ENCODE data around the gene APOA1.
"Not testable (repeated sequence)": the region's sequence is repeated elsewhere in the genome, so short reads cannot be mapped to it uniquely, and the experiment has no call there.

The APOA1 gene

DNA sequence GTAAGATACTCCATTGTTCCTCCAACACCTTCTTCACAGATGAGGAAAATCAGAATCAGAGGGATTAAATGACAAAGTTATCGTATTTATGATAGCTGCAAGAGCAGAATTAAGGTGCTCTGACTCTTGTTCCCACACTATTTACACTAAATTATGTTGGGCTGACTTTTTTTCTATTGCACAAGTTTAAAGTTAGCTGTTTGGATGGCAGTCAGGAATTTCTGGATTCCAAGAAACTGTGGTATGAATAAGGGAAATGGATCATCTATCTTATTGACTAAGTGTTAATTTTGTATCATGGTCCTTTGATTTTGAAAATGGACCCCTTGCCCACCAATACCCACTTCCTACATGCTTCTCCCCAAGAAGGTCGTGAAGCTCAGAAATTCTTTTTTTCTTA, 19.9 kb upstream of the APOA1 start:
- DNase-seq = no peak

DNA sequence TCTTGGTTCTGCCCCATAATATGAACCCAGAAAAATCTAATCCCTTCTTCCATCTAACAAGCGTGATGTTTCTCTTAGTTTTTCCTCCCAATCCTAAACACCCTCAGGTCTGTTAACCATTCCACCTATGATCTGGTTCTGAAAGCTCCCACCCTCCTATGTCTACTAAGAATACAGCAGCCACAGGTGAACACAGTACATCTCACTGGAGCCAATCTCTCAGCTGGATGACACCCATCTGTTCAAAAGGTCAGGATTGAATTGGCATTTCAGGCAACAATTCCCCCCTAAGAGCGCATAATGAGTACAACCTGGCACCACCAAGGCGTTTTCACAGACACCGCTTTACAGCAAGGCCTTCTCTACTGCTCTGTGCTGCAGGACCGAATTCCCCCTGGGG, 19.0 kb upstream of the APOA1 start:
- peak; percentile 14 for DNase-seq

DNA sequence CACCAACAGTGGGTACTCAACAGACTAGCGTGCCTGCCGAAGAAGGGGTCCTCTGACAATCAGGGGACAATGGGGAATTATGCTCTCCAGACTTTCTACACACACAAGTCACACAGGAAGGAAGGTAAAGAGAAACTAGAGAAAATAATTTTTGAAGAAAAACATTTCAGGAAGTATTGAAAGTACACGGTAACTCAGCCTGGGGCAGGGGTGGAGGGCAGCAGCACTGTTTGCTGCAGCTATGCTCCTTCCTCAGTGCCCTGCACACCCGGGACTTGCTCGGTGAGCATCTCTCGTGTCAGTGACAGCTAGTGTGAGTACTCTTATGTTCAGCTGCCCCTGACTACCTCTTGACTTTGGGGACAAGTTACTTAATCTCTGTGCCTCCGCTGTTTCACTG, 18.0 kb upstream of the APOA1 start:
- DNase-seq = no peak

DNA sequence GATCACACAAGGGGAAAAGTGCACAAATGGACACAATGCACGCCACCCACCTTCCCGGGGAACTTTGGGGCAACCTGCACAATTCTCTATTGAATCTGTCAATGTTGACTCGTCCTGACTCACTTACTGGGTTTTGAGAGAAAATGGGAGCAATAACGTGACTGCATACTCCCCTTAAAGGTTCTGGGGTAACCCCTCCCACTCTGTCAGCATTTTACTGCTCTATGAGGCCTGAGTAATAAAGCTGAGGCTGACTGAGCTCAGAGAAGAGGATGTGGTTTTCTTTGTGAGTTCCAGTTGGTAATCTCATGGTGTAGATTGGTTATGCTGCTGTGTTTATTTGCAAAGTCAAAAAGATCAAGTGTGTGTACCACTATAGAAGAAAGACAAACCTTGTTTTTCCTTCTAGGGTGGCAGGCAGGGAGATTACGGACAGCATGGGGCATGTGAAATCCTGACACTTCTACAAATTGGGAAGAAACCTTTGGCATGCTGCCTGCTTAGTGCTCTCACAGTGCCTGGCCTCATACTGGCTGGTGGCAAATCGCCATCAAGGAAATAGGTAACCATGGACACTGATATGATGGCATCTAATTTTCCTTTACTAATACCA, 16.1 kb upstream of the APOA1 start:
- peak; percentile 79 for DNase-seq

DNA sequence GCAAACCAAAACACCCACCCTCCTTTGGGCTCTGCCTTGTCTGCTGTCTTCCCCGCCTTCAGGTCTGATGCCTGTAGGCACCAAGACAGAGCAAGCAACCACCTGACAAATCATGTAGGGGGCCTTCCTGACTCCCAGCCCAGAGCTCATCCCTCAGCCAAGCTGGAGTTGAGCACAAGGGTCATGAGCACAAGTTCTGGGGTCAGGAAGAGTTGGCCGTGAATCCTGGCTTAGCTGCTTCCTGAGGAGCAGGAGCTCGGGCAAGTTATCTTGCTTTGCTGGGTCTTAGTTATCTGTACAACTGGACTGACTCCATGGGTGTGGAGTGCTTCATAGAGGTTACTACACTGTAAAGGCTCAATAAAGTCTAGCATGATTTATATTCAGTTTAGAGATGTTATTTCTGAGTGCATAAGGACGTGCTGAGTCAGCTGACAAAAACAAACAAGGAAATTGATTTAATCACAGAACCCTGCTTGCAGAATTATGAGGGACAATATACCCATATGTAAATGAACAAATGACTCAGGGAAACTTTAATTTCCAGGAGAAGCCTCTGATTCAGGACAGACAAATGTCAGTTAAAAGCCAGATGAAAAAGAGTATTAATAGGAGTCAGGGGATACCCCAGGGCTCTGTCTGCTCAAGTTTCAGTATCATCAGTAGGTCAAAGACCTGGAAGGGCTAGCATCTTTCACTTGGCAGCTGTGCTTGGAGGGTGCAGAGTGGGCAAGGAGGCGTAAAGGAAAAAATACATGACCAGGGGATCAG, 15.0 kb upstream of the APOA1 start:
- peak; percentile 61 for DNase-seq

DNA sequence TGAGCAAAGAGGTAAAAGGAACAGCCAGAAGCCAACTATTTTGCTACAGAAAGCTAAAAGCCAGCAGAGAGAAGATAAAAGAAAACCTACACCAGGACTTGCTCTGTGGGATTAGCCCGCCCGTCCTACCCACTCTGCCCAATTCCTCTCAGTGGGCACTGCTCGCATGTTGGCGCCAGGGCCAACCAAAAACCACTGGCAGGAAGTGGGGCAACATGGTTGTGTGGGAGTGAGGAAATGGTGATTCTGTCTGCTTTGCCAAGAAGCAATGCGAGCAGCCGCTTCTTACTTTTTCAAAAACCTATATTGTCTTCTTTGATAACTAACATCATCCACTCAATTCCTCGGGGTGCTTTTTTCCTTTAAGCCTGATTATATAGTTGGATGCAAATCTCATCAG, 14.2 kb upstream of the APOA1 start:
- DNase-seq = no peak

DNA sequence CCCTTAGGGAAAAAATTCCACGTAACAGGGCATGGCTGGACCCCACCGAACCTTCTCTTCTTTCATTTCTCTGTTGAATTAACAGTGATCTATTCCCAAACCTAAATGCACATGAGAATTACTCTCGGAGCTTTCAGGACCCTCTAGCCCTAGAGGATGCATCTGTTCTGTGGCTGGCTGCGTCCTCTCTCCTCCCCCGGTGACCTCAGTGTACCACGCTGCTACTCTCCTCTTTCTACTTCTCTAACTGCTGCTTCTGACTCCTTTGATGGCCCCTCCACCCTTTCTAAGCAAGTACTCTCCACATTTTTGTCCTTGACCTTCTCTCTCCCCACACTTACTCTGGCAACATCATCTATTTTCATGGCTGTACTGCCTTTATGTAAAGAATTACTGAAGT, 12.1 kb upstream of the APOA1 start:
- DNase-seq = no peak

DNA sequence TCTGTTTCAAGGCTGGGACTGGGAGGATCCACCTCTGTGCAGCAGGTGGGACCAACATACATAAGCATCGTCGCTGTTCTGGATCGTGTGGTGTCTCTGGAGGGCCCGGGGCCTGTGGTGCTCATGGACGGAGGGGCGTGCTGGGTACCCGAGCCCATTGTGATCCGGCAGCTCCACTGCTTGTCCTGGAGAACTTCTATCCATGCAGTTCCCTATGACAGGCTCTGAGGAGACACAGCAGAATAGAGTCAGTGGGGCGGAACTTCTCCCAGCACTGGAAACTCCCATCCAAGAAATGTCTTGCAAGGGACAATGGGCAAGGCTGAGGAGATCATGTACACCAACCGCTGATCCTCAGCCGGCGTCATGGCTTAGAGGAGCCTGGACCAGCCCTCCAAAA, 11.6 kb upstream of the APOA1 start:
- DNase-seq = no peak

DNA sequence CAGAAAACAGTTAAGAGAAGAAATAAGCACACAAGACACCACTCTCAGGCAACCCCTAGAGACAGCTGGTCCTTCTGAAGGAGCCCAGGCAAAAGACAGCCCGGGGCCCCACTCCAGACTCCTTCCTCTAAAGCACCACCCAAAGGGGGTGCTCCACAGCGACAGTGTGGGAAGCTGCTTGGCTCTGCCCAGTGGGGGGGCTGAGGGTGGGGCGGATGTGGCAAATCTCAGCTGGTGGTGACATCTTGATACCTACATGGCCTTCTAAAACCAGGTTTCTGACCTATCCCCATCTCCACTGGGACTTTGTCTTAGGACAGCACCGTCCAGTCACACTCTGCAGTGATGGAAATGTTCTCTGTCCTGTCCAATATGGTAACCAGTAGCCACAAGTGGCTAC, 10.2 kb upstream of the APOA1 start:
- DNase-seq = no peak

DNA sequence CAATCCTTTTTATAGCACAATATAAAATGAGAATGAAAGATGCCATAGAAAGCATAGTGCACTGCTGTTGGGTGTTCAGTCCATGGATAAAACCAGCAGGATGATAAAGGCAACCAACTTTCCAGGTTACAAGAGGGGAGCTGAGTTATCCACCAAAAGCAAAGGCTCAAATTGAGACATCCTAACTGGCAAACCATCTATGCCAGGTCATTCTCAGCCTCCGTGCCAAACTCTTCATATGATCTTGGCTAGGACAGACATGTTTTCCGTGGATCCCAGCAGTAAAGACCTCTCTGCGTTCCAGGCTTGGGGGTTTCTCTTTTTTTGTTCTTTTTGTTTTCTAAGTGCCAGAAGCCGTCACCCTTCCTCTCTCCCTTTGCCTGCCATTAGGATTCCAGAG, 7.3 kb upstream of the APOA1 start:
- DNase-seq = no peak

DNA sequence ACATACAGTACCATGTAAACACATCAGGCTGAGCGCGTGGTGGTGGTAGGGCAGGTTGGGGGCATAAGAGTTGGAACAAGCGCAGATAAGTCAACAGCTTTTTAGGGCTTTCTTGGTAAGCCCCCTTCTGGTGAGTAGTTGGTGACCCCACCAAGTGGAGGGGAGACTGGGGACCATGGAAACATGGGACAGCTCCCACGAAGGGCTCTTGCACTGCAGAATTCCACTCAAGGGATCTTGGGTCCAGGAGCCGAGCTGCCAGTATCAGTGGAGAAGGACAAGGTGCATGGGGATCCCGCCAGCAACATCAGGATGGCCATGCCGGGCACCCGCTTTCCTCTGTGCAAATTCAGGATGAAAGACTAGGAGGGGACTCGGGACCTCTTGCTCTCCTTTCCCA, 6.2 kb upstream of the APOA1 start:
- DNase-seq = no peak

DNA sequence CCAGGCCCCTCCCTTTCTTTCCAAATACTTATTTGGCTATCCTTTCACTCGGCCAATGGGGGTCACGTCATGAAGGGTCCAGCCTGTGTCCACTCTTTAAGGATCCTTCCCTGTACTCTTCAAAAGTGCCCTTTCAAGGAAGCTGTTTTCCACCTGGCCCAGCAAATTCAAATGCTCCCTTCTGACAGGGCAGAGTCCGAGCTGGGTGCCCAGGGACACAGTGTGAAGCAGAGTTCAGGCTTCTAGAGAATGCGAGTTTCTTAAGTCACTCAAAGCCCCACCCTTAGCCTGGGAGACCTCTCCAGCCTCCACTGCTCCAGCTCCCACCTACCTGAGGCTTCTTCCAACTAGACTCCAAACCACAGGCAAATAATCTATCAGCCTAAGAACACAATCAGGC, 5.5 kb upstream of the APOA1 start:
- no peak for DNase-seq

DNA sequence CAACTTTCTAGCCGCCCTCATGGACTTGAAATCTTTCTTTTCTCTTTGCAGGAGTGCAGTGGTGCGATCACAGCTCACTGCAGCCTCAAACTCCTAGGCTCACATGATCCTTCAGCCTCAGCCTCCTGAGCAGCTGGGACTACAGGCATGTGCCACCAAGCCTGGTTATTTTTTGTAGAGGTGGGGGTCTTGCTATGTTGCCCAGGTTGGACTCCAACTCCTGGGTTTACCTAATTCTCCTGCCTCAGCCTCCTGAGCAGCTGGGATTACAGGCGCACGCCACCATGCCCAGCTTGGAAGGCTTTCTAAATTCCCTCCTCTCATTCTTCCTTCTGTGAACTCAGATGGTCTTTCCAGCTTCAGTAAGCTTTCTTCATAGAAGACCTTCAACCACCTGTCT, 4.7 kb upstream of the APOA1 start:
- no peak for DNase-seq

DNA sequence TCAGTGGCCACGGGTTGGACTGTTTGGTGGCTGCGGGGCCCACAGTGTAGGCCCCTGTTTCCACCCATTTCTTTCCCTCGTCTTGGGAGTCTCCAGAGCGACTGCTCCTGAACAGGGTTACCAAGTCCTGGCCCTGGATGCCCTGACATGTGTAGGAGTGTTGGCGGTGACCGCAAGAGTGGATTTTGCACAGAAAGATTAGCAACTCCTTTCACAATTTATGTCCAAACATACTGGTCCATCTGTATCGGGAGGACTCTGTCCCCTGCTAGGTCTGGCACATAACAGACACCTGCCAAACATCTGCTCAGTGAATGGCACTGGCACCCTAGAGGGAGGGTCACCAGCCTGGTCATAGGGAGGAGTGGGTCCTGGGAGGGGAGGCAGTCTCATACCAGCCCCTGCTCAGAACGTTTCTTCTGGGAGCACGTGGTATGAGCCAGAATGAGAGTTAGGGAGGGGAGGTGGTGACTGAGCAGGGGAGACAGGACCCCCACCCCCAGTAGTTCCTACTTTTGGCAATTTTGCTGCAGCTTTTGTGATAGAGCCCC, 3.4 kb upstream of the APOA1 start:
- no peak for DNase-seq

DNA sequence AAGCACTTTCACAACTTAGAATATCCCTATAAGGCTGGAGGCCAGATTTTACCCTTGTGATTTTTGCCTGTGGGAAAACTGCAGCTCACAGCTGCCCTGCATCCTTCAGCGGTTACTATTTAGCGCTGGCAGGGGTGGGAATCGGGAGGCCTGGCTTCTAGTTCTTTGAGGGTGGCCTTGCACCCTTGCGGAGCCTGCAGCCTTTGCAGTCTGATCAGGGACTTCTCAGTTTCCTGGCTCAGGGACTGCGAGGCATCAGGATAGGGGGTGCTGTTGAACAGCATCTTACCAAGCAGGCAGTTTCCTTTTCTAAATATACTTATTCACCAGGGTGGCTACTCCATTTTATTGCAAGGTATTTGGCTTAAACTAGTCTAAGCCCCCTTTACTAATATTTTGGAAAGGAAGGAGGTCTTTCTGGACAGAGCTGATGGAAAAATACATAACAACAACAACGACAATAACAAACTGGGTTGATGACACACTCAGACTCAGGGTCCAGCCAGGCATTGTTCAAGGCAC, 2.9 kb upstream of the APOA1 start:
- DNase-seq = peak; percentile 37

DNA sequence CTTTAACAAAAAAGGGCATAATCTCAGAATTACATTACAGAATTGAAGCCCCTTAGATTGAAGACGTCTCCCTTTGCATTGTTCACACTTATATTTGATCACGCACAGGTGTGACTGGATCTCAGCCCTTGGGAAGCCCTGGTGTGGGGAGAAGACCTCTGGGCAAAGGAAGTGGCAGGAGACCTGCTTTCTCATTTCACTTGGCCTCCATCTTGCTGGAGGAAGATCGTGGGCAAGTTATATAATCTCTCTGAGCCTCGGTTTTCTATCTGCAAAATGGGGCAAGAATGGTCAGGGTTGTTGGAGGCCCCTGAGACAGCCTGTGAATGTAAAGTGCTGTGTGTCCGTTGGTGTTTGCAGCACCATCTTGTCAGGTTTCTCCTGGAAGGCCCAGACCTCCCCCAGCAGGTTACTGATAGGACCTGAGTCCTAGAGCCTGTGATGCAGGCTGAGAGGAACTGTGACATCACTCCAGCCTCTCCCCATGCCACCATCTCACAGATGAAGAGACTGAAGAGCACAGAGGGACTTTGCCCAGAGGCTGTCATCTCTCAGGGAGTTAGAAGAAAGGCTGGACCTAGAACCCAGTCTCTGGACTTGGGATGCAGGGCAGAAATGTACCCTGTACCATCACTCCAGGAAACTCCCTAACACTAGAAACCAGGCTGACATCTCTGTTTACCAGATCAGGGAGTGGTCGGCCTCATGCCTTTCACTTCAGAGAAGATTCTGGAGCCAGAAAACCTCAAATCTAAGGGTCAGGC, 1.1 kb upstream of the APOA1 start:
- DNase-seq = no peak

DNA sequence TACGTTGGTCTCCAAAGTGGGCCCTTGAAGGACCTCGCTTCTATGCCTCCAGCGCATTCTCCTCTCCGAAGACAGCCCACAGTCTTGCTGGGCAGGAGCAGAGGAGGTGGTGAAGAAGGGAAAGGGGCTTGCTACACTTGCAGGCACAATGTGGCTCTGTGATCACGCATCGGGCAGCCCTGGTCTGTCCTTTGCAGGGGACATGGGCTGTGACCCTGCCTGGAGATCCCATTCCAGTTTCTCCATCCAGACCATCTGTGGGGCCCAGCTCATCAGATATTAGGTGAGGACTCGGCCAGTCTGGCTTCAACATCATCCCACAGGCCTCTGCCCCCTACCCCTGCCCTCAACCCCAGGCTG, 810 bp downstream of the APOA1 start:
- no peak for DNase-seq

DNA sequence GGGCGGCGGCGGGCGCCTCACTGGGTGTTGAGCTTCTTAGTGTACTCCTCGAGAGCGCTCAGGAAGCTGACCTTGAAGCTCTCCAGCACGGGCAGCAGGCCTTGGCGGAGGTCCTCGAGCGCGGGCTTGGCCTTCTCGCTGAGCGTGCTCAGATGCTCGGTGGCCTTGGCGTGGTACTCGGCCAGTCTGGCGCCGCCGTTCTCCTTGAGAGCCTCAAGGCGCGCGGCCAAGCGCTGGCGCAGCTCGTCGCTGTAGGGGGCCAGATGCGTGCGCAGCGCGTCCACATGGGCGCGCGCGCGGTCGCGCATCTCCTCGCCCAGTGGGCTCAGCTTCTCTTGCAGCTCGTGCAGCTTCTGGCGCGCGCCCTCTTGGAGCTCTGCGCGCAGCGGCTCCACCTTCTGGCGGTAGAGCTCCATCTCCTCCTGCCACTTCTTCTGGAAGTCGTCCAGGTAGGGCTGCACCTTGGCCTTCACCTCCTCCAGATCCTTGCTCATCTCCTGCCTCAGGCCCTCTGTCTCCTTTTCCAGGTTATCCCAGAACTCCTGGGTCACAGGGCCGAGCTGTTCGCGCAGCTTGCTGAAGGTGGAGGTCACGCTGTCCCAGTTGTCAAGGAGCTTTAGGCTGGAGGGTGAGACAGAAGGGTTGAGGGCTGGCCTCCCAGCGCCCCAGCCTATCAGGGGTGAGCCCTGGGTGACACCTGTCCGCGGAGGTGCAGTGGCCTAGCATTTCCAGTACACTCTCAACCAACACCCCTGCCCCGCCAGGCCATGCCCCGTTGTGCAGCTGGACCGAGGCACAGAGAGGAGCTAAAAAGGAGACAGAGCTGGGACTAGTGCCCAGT, 1.4 kb downstream of the APOA1 start:
- DNase-seq = peak; percentile 99

DNA sequence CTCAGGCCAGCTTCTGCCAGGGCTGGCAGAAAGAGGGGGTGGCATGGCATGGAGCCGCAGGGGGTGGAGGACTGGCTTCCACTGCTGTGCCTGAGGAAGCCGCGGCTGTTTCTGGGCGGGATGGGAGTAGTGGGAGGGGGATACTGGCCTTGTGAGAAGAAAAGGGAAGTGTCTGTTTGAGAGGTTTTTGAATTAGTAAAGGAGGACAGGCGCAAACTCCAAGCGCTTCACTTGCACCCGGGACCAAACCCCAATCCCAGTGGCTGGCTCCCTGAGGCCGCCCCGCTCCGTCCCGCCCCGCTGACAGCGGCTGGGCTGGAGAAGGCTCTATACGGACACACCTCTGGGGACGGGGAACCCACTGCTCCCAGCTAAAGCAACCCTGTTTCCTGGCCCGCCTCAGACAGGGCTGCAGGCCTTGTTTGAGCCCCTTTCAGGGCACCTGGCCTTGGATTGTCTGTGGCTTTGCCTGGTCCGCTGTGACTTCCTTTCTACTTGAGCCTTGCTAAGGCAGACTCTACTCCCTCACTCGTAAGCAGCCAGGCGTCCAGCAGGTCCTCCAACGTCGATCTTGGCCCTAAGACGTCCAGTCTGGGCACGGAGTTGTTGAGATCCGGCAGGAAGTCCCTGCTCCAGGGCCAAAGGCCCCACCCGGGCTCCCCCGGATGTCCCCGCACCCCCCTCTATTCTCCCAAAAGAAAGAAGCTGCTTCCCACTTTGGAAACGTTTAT, 2.2 kb downstream of the APOA1 start:
- DNase-seq = peak; percentile 27

DNA sequence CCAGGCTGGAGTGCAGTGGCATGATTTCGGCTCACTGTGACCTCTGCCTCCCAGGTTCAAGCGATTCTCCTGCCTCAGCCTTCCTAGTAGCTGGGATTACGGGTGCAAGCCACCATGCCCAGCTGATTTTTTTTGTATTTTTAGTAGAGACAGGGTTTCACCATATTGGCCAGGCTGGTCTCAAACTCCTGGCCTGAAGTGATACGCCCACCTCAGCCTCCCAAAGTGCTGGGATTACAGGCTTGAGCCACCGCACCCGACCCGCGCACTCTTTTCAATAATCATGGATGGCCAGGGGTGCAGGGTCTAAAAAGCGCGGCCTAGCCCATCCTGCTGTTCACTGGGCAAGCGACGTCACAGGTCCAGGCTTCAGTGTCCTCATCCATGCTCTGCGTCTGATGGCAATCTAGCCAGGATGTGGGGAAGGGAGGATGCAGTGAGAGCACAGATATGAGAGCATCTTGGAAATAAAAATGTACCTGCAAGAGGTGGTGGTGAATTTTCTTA, 2.8 kb downstream of the APOA1 start:
- DNase-seq = not testable (repeated sequence)

DNA sequence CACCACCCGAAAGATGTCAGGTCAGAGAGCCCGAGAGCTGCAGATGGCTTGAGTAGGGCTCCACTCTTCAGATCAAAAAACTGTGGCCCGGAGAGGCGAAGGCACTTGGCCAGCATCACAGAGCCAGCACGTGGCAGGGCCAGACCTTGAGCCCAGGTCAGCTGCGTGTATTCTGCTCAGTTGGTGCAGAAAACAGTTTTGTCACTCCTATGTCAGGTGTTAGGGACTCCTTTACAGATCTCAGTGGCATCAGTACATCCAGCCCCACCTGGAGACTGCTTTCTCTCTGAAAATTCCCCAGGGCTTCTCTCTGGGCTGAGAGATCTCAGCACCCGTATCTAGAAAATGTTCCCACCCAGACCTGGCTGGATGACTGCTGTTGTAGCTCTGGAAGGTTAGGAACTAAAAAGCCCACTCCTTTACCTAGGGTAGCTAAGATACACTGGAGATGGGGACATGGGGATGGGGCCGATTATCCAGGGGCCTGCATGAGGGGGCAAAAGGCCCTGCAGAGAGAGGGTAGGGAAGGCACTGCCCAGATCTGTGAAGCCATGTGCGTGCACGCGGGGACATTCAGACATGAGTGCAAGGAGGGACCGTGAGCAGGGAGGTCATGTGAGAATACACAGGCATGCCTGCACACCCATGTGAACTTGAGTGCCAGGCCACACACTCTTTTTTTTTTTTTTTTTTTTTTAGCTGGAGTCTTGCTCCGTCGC, 3.4 kb downstream of the APOA1 start:
- no peak for DNase-seq
